D721Med (cell line): ENCODE measurements around the gene KLHL36.

Source experiments
- DNase-seq: peaks from one replicate; pipeline ENCODE4 v3.0.0; 2011; ENCODE audit warnings: low spot score; ENCODE audit not compliant: insufficient read length
- FAIRE-seq: peaks from 2 replicates; lab custom pipeline; 2011; peaks lifted over from hg19 to GRCh38; lab: Jason Lieb, UNC
- TF ChIP-seq, protein P1 (sequence below): IDR thresholded peaks from 2 replicates; pipeline ENCODE4 v1.5.1; 2012; ENCODE audit warnings: mild to moderate bottlenecking, control low read depth; ENCODE audit not compliant: insufficient read depth; ENCODE audit errors: missing control alignments

KLHL36 gene

DNA sequence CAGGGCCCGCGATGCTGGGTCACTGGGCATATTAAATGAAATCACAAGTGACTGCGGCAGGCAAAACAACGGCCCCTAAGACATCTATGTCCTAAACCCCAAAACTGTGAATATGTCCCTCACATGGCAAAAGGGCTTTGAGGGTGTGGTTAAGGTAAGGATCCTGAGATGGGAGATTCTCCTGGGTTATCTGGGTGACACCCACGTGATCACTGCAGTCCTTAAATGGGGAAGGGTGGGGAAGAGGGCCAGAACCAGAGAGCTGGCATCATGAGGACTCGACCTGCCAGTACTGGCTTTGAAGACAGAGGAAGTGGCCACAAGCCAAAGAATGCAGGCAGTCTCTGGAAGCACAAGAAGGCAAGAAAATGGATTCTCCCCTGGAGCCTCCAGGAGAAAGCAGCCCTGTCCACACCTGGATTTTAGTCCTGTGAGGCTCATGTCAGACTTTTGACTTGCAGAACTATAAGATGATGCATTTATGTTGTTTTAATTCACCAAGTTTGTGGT lies 42.9 kb upstream of the KLHL36 start:
- FAIRE-seq (no peak), DNase-seq (no peak)
- TF ChIP-seq, protein P1, sequence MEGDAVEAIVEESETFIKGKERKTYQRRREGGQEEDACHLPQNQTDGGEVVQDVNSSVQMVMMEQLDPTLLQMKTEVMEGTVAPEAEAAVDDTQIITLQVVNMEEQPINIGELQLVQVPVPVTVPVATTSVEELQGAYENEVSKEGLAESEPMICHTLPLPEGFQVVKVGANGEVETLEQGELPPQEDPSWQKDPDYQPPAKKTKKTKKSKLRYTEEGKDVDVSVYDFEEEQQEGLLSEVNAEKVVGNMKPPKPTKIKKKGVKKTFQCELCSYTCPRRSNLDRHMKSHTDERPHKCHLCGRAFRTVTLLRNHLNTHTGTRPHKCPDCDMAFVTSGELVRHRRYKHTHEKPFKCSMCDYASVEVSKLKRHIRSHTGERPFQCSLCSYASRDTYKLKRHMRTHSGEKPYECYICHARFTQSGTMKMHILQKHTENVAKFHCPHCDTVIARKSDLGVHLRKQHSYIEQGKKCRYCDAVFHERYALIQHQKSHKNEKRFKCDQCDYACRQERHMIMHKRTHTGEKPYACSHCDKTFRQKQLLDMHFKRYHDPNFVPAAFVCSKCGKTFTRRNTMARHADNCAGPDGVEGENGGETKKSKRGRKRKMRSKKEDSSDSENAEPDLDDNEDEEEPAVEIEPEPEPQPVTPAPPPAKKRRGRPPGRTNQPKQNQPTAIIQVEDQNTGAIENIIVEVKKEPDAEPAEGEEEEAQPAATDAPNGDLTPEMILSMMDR = no peak

DNA sequence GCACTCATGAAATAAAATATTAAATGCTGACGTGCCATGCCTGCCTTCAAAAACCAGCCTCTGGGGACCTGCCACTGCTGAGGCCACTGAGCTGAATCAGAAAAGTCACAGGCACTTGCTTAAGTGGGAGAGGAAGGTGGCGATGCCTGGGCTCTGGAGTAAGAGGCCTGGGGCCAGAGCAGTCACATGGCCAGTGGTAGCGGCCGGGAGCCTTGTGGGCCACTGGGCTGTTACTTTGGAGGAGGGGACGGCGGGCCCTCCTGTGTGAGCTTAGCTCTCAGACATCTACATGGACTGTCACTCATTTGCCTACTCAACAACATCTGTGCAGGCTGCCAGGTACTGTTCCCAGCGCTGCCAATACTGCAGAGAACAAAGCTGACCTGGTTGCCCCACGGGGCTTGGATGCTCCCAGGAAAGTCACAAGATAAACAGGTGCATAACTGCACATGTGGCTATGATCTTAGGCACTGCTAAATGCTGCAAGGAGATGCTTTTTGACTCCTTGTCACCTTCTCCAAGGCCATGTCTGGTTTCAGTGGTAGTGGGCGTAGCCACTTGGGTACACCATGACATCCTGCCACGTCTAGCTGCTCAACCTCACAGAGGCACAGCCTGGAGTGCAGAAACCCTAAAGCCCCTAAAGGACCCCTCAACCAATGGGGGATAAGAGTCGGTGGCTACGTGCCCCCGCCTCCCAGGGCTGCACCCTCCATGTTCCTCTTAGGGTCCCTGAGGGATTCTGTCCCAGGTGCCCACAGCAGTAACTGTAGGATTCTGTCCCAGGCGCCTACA lies 42.0 kb upstream of the KLHL36 start:
- no peak for DNase-seq
- TF ChIP-seq, protein P1 = no peak
- no peak for FAIRE-seq

DNA sequence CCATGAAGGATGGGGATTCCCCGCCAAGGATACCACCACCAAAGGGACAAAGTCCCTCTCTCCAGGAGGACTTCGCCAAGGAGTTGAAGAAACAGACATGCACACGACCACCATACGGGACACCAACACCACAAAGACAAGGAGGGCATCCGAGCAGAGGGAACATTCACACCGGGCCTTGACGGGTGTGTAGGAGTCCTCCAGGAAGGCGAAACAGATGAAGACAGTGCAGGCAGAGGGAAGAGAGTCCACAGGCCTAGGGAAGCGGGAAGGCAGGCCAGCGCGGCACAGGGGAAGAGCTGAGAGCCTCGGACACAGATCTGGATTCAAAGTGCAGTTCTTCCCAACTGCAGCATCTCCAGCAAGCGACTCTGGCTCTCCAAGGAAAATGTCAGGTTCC lies 41.2 kb upstream of the KLHL36 start:
- no peak for FAIRE-seq

DNA sequence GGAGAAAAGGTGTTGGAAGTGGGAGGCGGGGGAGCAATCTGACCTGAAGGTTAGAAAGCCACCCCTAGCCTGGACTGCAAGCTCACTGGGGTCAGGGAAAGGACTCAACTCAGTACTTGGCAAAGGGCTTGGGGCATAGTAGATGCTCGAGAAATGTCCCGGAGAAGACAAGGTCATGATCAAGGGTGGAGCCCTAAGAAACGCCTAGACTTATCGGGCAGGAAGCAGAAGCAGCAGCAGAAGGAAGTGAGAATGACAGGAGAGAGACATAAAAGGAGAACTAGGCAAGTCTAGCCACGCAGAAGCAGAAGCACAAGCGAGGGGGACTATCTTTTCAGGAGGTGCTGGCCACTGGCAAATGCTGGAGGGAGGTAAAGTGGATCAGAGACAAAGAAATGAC lies 40.6 kb upstream of the KLHL36 start:
- no peak for FAIRE-seq
- TF ChIP-seq, protein P1 = no peak
- DNase-seq = no peak

More for the DNA sequence above, 41.2 kb upstream of the KLHL36 start:
- no peak for DNase-seq
- TF ChIP-seq, protein P1 = no peak

DNA sequence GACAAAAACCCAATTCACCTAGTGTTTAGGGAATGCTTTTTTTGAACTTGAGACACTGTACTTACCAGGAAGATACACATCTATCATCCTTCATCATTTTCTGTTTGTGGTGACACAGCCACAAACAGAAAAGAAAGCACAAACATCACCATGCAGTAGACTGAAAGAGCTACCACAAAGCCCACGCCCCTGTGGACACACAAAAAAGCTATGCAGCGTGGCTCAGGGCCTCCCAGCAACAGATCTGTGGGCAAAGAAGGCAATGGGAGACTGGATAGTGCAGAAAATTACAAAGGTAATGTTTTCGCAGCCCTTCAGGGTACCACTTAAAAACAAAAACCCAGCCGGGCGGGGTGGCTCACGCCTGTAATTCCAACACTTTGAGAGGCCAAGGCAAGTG lies 40.0 kb upstream of the KLHL36 start:
- FAIRE-seq (no peak), DNase-seq (no peak)
- TF ChIP-seq, protein P1 = no peak

DNA sequence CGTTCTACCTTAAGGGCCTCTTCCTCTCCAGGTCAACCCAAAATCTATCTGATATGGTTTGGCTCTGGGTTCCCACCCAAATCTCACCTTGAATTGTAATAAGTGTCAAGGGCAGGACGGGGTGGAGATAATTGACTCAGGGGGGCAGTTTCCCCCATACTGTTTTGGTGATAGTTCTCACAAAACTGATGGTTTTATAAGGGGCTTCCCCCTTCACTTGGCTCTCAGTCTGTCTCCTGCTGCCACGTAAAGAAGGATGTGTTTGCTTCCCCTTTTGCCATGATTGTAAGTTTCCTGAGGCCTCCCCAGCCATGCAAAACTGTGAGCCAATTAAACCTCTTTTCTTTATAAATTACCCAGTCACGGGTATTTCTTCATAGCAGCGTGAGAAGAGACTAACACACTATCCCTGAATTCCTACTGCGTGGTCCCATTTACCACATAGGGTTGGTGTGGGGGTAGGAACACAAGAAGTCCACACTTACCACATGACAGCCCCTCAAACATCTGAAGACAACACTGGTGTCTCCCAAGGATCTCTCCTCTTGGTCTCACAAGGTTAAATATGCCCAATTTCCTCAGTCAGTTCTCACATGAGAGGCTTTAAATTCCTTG lies 38.6 kb upstream of the KLHL36 start:
- FAIRE-seq (no peak), DNase-seq (no peak)
- TF ChIP-seq, protein P1 = no peak

DNA sequence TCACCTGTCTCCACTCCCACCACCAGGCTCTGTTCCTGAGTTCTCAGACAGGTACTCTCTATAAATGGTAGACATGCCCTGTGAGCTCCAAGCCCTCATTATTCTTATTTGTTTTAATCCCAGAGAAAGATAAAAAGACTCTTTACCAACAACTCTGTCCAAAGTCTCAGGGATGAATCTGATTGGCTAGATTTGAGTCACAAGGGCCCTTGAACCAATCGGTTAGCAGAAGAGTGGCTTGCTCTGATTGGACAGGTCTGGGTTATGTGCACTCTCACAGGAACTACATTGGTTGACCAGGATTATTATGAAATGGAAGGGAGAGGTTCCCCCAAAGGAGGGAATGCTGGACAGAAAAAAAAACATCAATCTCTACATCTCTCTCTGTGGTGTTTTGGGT lies 37.9 kb upstream of the KLHL36 start:
- no peak for DNase-seq
- no peak for FAIRE-seq
- TF ChIP-seq, protein P1 = no peak
